Astrocyte of the cerebellum (primary cell): ENCODE measurements around the gene TCHH.

Experiments
- DNase-seq: peaks from one replicate; pipeline ENCODE4 v3.0.0-alpha.2; 2011; ENCODE audit warnings: low read depth
- H3K4me3 ChIP-seq: 2 replicates; pipeline ENCODE4 v1.5.1; 2011; ENCODE audit warnings: mild to moderate bottlenecking, low read depth, low read length, moderate library complexity
- in situ Hi-C: cut with HindIII; loops from 2 replicates; pipeline ENCODE4 v1.10.0; 2017; ENCODE audit warnings: low sequenced_read_pairs
- TF ChIP-seq, protein P1 (sequence below): IDR thresholded peaks from 2 replicates; pipeline ENCODE4 v1.5.1; 2012; ENCODE audit warnings: low read length, low read depth, moderate library complexity, mild to moderate bottlenecking; ENCODE audit errors: missing control alignments

The TCHH gene

DNA sequence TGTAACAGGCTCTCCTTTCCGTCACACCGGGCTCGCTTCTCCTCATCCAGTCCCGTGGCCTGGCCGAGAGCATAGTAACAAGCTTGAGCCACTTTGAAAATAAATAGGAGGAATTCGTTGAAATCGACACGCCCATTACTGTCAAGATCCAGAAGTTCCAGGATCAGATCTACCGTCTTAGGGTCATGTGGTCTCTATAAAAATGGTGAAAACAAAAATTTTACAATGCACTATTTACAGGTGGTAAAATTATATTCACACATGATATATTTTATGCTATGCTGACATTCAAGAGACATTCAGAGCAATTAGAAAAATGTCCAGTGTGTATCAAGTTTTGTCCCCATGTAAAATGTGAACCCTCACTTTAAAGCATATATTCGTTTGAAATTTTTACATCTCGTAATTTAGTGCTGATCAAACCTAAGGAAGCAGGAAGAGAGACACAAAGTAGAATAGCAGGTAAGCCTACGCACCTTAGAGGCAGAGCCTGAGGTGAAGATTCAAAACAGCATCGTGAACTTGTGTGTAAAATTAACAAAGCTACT is 2.3 kb downstream of the TCHH start:
- TF ChIP-seq, protein P1, sequence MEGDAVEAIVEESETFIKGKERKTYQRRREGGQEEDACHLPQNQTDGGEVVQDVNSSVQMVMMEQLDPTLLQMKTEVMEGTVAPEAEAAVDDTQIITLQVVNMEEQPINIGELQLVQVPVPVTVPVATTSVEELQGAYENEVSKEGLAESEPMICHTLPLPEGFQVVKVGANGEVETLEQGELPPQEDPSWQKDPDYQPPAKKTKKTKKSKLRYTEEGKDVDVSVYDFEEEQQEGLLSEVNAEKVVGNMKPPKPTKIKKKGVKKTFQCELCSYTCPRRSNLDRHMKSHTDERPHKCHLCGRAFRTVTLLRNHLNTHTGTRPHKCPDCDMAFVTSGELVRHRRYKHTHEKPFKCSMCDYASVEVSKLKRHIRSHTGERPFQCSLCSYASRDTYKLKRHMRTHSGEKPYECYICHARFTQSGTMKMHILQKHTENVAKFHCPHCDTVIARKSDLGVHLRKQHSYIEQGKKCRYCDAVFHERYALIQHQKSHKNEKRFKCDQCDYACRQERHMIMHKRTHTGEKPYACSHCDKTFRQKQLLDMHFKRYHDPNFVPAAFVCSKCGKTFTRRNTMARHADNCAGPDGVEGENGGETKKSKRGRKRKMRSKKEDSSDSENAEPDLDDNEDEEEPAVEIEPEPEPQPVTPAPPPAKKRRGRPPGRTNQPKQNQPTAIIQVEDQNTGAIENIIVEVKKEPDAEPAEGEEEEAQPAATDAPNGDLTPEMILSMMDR: no peak
- in situ Hi-C loops: loop anchor here (5.0 kb wide), 1 partner anchor 59 kb away; no protein-coding TSS in a partner anchor
- no peak overlapping the region for H3K4me3 ChIP-seq
- DNase-seq: no peak

DNA sequence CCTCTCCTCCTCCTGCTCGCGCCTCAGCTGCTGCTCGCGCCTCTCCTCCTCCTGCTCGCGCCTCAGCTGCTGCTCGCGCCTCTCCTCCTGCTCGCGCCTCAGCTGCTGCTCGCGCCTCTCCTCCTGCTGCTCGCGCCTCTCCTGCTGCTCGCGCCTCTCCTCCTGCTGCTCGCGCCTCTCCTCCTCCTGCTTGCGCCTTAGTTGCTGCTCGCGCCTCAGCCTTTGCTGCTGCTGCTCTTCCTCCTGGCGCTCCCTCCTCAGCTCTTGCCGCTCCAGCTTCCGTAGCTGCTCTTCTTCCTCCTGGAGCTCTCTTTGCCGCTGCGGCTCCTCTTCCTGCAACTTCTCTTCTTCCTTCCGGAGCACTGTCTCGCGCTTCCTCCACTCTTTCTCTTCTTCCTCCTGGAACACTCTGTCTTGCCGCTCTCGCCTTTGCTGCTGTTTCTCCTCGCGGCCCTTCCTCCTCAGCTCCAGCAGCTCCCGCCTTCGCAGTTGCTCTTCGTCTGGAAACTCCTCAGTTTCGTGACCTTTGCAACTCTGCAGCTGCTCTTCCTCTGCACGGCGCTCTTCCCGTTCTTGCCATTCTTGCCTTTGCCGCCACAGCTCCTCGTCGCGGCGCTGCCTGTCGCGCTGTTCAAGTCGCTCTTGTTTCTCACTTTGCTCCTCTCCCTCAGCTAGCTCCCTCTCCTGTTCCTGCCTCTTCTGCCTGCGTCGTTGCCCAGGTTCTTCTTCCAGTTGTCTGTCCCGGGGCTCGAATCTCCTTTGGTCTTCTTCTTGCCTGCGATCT is 3.0 kb downstream of the TCHH start:
- in situ Hi-C loops: loop anchor here (5.0 kb wide), 1 partner anchor 60 kb away; no protein-coding TSS in a partner anchor
- TF ChIP-seq, protein P1: no peak
- H3K4me3 ChIP-seq: peak overlapping the region; percentile 22
- no peak for DNase-seq

DNA sequence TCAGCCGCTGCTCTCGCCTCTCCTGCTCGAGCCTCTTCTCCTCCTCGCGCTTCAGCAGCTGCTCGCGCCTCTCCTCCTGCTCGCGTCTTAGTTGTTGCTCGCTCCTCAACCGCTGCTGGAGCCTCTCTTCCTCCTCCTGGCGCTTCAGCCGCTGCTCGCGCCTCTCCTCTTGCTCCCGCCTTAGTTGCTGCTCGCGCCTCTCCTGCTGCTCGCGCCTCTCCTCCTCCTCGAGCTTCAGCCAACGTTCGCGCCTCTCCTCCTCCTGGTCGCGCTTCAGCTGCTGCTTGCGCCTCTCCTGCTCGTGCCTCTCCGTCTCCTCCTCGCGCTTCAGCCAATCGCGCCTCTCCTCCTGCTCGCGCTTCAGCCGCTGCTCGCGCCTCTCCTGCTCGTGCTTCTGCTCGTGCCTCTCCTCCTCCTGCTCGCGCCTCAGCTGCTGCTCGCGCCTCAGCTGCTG is 3.7 kb downstream of the TCHH start:
- H3K4me3 ChIP-seq: peak overlapping the region; percentile 39

DNA sequence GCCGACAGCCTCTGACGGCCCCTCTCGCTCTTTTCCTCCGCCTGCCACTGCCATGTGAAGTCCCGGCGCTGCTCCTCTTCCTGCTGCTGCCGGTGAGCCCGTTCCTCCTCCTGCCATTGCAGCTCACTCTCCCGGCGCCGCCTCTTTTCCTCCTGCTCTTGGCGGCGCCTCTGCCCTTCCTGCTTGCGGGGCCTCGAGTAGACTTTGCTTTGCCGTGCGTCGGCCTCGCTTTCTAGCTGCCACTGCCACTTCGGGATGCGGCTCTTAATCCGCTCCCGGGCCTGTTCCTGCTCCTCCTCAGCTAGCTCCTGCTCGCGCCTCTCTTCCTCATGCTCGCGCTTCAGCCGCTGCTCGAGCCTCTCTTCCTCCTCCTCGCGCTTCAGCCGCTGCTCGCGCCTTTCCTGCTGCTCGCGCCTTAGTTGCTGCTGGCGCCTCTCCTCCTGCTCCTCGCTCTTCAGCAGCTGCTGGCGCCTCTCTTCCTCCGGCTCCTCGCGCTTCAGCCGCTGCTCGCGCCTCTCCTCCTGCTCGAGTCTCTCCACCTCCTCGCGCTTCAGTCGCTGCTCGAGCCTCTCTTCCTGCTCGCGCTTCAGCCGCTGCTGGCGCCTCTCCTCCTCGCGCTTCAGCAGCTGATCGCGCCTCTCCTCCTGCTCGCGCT is 4.3 kb downstream of the TCHH start:
- DNase-seq: no peak
- peak overlapping the region; percentile 39 for H3K4me3 ChIP-seq
- TF ChIP-seq, protein P1: no peak
- in situ Hi-C loops: loop anchor here (5.0 kb wide), 1 partner anchor 61 kb away; no protein-coding TSS in a partner anchor

More for the DNA sequence above, 3.7 kb downstream of the TCHH start:
- DNase-seq: no peak
- in situ Hi-C loops: loop anchor here (5.0 kb wide), 1 partner anchor 61 kb away; no protein-coding TSS in a partner anchor
- TF ChIP-seq, protein P1: no peak

DNA sequence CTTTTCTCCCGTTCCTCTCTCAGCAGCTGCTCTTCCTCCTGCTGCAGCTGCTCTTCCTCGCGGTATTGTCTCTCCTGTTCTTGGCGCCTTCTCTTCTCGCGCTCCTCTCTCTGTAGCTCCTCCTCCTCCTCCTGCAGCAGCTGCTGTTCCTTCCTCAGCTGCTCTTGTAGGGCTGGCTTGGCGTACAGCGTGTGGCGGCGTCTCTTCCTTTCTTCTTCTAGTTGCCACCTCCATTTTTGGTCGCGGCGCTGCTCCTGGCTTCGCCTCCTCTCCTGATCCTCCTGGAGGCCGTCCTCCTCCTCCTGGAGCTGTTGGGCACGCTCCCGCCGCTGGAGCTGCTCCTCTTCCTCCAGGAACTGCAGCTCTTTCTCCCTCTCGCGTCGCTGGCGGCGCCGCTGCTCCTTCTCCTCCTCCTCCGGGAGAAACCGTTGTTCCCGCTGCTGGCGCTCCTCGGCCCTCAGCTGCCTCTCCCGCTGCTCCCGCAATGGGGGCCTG is 4.8 kb downstream of the TCHH start:
- TF ChIP-seq, protein P1: no peak
- no peak for DNase-seq
- H3K4me3 ChIP-seq: peak overlapping the region; percentile 39
- in situ Hi-C loops: loop anchor here (5.0 kb wide), 1 partner anchor 62 kb away; no protein-coding TSS in a partner anchor

DNA sequence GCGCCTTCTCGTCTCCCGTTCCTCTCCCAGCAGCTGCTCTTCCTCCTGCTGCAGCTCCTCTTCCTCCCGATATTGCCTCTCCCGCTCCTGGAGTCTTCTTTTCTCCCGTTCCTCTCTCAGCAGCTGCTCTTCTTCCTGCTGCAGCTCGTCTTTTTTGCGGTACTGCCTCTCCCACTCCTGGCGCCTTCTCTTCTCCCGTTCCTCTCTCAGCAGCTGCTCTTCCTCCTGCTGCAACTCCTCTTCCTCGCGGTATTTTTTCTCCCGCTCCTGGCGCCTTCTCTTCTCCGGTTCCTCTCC is 5.3 kb downstream of the TCHH start:
- TF ChIP-seq, protein P1: no peak
- in situ Hi-C loops: loop anchor here (5.0 kb wide), 1 partner anchor 62 kb away; no protein-coding TSS in a partner anchor
- peak overlapping the region; percentile 39 for H3K4me3 ChIP-seq
- DNase-seq: no peak
